Karpas-422 (cell line): ENCODE data around the gene SLC66A2. TPM values are rescaled to one million over a fixed set of nuclear protein-coding genes. Genes with fewer than 3 reads are reported as not detected.
A peak's percentile ranks its signal among the peaks of the same experiment; 100 is the strongest.

Source experiments
- DNase-seq: peaks from one replicate; pipeline ENCODE4 v3.0.0-alpha.2; 2015
- H2AFZ ChIP-seq: fragments of 200-600 bp; sonication (generic); 2 replicates; pipeline ENCODE4 v1.6.1; 2014; ENCODE audit warnings: antibody characterized with exemption, low read length, mixed read lengths
- H3K27ac ChIP-seq: fragments of 200-600 bp; sonication (generic); 2 replicates; pipeline ENCODE4 v1.5.1; 2014; ENCODE audit warnings: mild to moderate bottlenecking, low read length, moderate library complexity
- H3K27me3 ChIP-seq: fragments of 200-600 bp; sonication (generic); 2 replicates; pipeline ENCODE4 v1.6.1; 2014; ENCODE audit warnings: low read length, mixed read lengths
- H3K36me3 ChIP-seq: fragments of 200-600 bp; sonication (generic); 2 replicates; pipeline ENCODE4 v1.6.1; 2014; ENCODE audit warnings: low read length, mixed read lengths; ENCODE audit not compliant: insufficient read depth
- H3K4me1 ChIP-seq: fragments of 200-600 bp; sonication (generic); 2 replicates; pipeline ENCODE4 v1.6.1; 2014; ENCODE audit warnings: mild to moderate bottlenecking, low read length, mixed read lengths
- H3K4me2 ChIP-seq: fragments of 200-600 bp; sonication (generic); 2 replicates; pipeline ENCODE4 v1.6.1; 2014; ENCODE audit warnings: low read length, low read depth, mild to moderate bottlenecking; ENCODE audit not compliant: poor library complexity, severe bottlenecking
- H3K4me3 ChIP-seq: fragments of 200-600 bp; sonication (generic); 2 replicates; pipeline ENCODE4 v1.5.1; 2014; ENCODE audit warnings: mild to moderate bottlenecking, antibody characterized with exemption, low read length, mixed read lengths
- H3K79me2 ChIP-seq: fragments of 200-600 bp; sonication (generic); 2 replicates; pipeline ENCODE4 v1.6.1; 2014; ENCODE audit warnings: mild to moderate bottlenecking, low read length, mixed read lengths
- H3K9ac ChIP-seq: fragments of 200-600 bp; sonication (generic); 2 replicates; pipeline ENCODE4 v1.6.0; 2014; ENCODE audit warnings: low read length
- H3K9me2 ChIP-seq: fragments of 200-600 bp; sonication (generic), shearing (Covaris generic); replicated peaks from 2 replicates; pipeline ENCODE4 v1.6.0; 2014; ENCODE audit warnings: mild to moderate bottlenecking, low read length, moderate library complexity; ENCODE audit not compliant: insufficient read depth
- H3K9me3 ChIP-seq: fragments of 300-700, 200-600 bp; sonication (generic); 2 replicates; pipeline ENCODE4 v1.6.1; 2014; ENCODE audit warnings: low read length, mixed read lengths
- H4K20me1 ChIP-seq: fragments of 200-600 bp; sonication (generic); 2 replicates; pipeline ENCODE4 v1.6.1; 2014; ENCODE audit warnings: mild to moderate bottlenecking, antibody characterized with exemption, low read length, low read depth; ENCODE audit not compliant: insufficient read depth
- total RNA-seq: library from RNA; depleted of rRNA; stranded (reverse); fragments of >200 nt; shearing (Covaris generic); gene quantifications from 2 replicates; pipeline ENCODE4 v1.2.3, GENCODE V29; 2014; ENCODE audit warnings: low replicate concordance

The SLC66A2 gene
- total RNA-seq, 1 experiment from 2014 or later = 43.1 TPM

GRCh38 chr18:79926715-79927606, 24.5 kb downstream of the SLC66A2 start:
- H3K9ac ChIP-seq = no peak overlapping the region
- H3K9me2 ChIP-seq = no peaks in the 10 kb centered on the region
- H4K20me1 ChIP-seq = no peaks in the 10 kb centered on the region
- peaks cover 78% of the 10 kb centered on the region for H3K36me3 ChIP-seq
- peaks cover 29% of the 10 kb centered on the region for H3K9me3 ChIP-seq
- DNase-seq = no peak
- no peak overlapping the region for H3K27ac ChIP-seq
- no peak overlapping the region for H3K4me3 ChIP-seq
- H3K79me2 ChIP-seq = peaks cover 84% of the 10 kb centered on the region
- no peak overlapping the region for H2AFZ ChIP-seq
- no peaks in the 10 kb centered on the region for H3K27me3 ChIP-seq
- H3K4me1 ChIP-seq = no peaks in the 10 kb centered on the region
- H3K4me2 ChIP-seq = no peak overlapping the region

- Histone ChIP-seq H3K36me3 (peaks cover 76% of the 10 kb centered on the region), H3K9me3 (peaks cover 25% of the 10 kb centered on the region), H3K4me3 (no peak overlapping the region), H3K4me2 (no peak overlapping the region), H3K9me2 (no peaks in the 10 kb centered on the region), H4K20me1 (no peaks in the 10 kb centered on the region), H3K27me3 (no peaks in the 10 kb centered on the region), H3K4me1 (no peaks in the 10 kb centered on the region), H2AFZ (no peak overlapping the region), H3K27ac (no peak overlapping the region), H3K79me2 (peaks cover 77% of the 10 kb centered on the region), H3K9ac (no peak overlapping the region)
- no peak for DNase-seq
Observed at GRCh38 chr18:79926306-79926705, 25.1 kb downstream of the SLC66A2 start.

GRCh38 chr18:79924814-79925731, 26.4 kb downstream of the SLC66A2 start:
- H3K27me3 ChIP-seq = no peaks in the 10 kb centered on the region
- peaks cover 65% of the 10 kb centered on the region for H3K36me3 ChIP-seq
- H3K4me1 ChIP-seq = no peaks in the 10 kb centered on the region
- no peaks in the 10 kb centered on the region for H3K9me2 ChIP-seq
- H3K4me3 ChIP-seq = no peak overlapping the region
- H3K27ac ChIP-seq = no peak overlapping the region
- H3K9ac ChIP-seq = no peak overlapping the region
- DNase-seq = no peak
- H3K79me2 ChIP-seq = peaks cover 66% of the 10 kb centered on the region
- no peaks in the 10 kb centered on the region for H4K20me1 ChIP-seq
- peaks cover 16% of the 10 kb centered on the region for H3K9me3 ChIP-seq
- H3K4me2 ChIP-seq = no peak overlapping the region
- H2AFZ ChIP-seq = no peak overlapping the region

- H3K79me2 ChIP-seq = peaks cover 59% of the 10 kb centered on the region
- H3K9me2 ChIP-seq = no peaks in the 10 kb centered on the region
- no peak overlapping the region for H3K9ac ChIP-seq
- peaks cover 57% of the 10 kb centered on the region for H3K36me3 ChIP-seq
- H3K27me3 ChIP-seq = no peaks in the 10 kb centered on the region
- no peaks in the 10 kb centered on the region for H3K4me1 ChIP-seq
- no peak overlapping the region for H2AFZ ChIP-seq
- DNase-seq = no peak
- H4K20me1 ChIP-seq = no peaks in the 10 kb centered on the region
- no peak overlapping the region for H3K4me2 ChIP-seq
- no peak overlapping the region for H3K4me3 ChIP-seq
- H3K9me3 ChIP-seq = peaks cover 10% of the 10 kb centered on the region; the same call in 1 of the 2 replicates
- H3K27ac ChIP-seq = no peak overlapping the region
Observed at GRCh38 chr18:79923896-79924585, 27.4 kb downstream of the SLC66A2 start.

- no peak overlapping the region for H3K9ac ChIP-seq
- H3K9me2 ChIP-seq = no peaks in the 10 kb centered on the region
- no peak for DNase-seq
- H3K4me2 ChIP-seq = no peak overlapping the region
- H3K27me3 ChIP-seq = no peaks in the 10 kb centered on the region
- H2AFZ ChIP-seq = no peak overlapping the region
- peaks cover 54% of the 10 kb centered on the region for H3K79me2 ChIP-seq
- H3K4me1 ChIP-seq = no peaks in the 10 kb centered on the region
- no peaks in the 10 kb centered on the region for H4K20me1 ChIP-seq
- peaks cover 15% of the 10 kb centered on the region; the same call in 1 of the 2 replicates for H3K9me3 ChIP-seq
- H3K27ac ChIP-seq = no peak overlapping the region
- peaks cover 53% of the 10 kb centered on the region for H3K36me3 ChIP-seq
- H3K4me3 ChIP-seq = no peak overlapping the region
Observed at GRCh38 chr18:79922971-79923411, 28.5 kb downstream of the SLC66A2 start.

GRCh38 chr18:79921984-79922965, 29.2 kb downstream of the SLC66A2 start:
- peaks cover 58% of the 10 kb centered on the region for H3K36me3 ChIP-seq
- H3K4me1 ChIP-seq = no peaks in the 10 kb centered on the region
- DNase-seq = peak; percentile 50
- peaks cover 54% of the 10 kb centered on the region for H3K79me2 ChIP-seq
- H3K9me2 ChIP-seq = no peaks in the 10 kb centered on the region
- H3K4me2 ChIP-seq = no peak overlapping the region
- H2AFZ ChIP-seq = no peak overlapping the region
- no peaks in the 10 kb centered on the region for H4K20me1 ChIP-seq
- H3K27ac ChIP-seq = no peak overlapping the region
- H3K27me3 ChIP-seq = no peaks in the 10 kb centered on the region
- peaks cover 15% of the 10 kb centered on the region; the same call in 1 of the 2 replicates for H3K9me3 ChIP-seq
- H3K9ac ChIP-seq = no peak overlapping the region
- no peak overlapping the region for H3K4me3 ChIP-seq

GRCh38 chr18:79919089-79919488, 32.4 kb downstream of the SLC66A2 start:
- H3K4me3 ChIP-seq = no peak overlapping the region
- H3K27me3 ChIP-seq = no peaks in the 10 kb centered on the region
- no peaks in the 10 kb centered on the region for H3K9me2 ChIP-seq
- DNase-seq = no peak
- H3K4me1 ChIP-seq = no peaks in the 10 kb centered on the region
- no peak overlapping the region for H3K27ac ChIP-seq
- no peak overlapping the region for H3K9ac ChIP-seq
- peaks cover 36% of the 10 kb centered on the region for H3K79me2 ChIP-seq
- H3K4me2 ChIP-seq = no peak overlapping the region
- H2AFZ ChIP-seq = no peak overlapping the region
- H3K9me3 ChIP-seq = peaks cover 17% of the 10 kb centered on the region; the same call in 1 of the 2 replicates
- peaks cover 44% of the 10 kb centered on the region for H3K36me3 ChIP-seq
- H4K20me1 ChIP-seq = no peaks in the 10 kb centered on the region
